Activated CD8-positive, alpha-beta T cell treated with anti-CD3 and anti-CD28 coated beads for 36 hours (primary cell): Measurements from ENCODE around the gene YDJC. TPM values are rescaled to one million over a fixed set of nuclear protein-coding genes. Genes with fewer than 3 reads are reported as not detected.

Experiments used
- ATAC-seq: fragments of 200-7000 bp; cut with Tn5 transposase; one replicate; pipeline ENCODE4 v1.10.0; 2021; ENCODE audit warnings: mild to moderate bottlenecking, moderate library complexity
- CTCF ChIA-PET: fragments of 350-600 bp; sonication (Branson Sonifier 250); formaldehyde crosslinking; loops from one replicate; lab custom pipeline; 2021; ENCODE audit warnings: antibody characterized with exemption; lab: Charles Lee
- POLR2A ChIA-PET: fragments of 350-600 bp; sonication (Branson Sonifier 250); formaldehyde crosslinking; loops from one replicate; lab custom pipeline; 2021; ENCODE audit warnings: antibody characterized with exemption; lab: Charles Lee
- DNase-seq: peaks from one replicate; pipeline ENCODE4 v3.0.0-alpha.2; 2020
- H3K27ac Mint-ChIP-seq: one replicate; pipeline ENCODE4 v1.8.0; 2021; ENCODE audit warnings: mild to moderate bottlenecking, mixed read lengths
- H3K27me3 Mint-ChIP-seq: one replicate; pipeline ENCODE4 v1.8.0; 2021; ENCODE audit warnings: mixed read lengths
- H3K36me3 Mint-ChIP-seq: one replicate; pipeline ENCODE4 v1.8.0; 2021; ENCODE audit warnings: low read depth, mixed read lengths
- H3K4me1 Mint-ChIP-seq: one replicate; pipeline ENCODE4 v1.8.0; 2021; ENCODE audit warnings: low read depth, mixed read lengths
- H3K4me3 Mint-ChIP-seq: one replicate; pipeline ENCODE4 v1.8.0; 2021; ENCODE audit warnings: mild to moderate bottlenecking, moderate library complexity, mixed read lengths
- H3K9me3 Mint-ChIP-seq: one replicate; pipeline ENCODE4 v1.8.0; 2021; ENCODE audit warnings: mixed read lengths
- intact Hi-C: fragments of 100-400 bp; cut with micrococcal nuclease; formaldehyde crosslinking; loops from one replicate; pipeline ENCODE4 v1.10.0; 2022
- total RNA-seq, 2 experiments: library from RNA; stranded (reverse); gene quantifications; one replicate each; pipeline ENCODE4 v1.2.3, GENCODE V29; 2021
- TF ChIP-seq, protein P1 (sequence below): fragments of 200-600 bp; IDR thresholded peaks from one replicate; pipeline ENCODE4 v1.8.0; 2022; ENCODE audit warnings: antibody characterized with exemption, mild to moderate bottlenecking

Gene YDJC
- total RNA-seq, 2 experiments from 2014 or later: 60.1 to 64.9 TPM

DNA sequence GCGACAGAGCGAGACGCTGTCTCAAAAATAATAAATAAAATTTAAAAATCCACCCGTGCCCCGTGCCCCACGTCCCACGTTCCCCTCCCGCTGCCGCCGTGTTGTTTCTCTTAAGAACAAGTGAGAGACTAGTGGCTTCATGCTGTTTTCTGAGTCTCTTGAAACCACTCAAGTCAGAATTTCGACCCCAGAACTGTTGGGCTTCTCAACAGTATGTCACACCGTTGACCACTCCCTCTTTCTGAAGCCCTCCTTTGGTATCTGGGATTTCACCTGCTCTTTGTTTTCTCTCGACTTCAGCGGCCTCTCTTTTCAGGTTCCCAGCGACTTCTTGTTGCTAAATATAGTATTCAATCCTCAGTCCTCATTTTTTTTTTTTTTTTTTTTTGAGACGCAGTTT lies 37.0 kb upstream of the YDJC start:
- Mint-ChIP-seq H3K9me3 (no peaks in the 10 kb centered on the region), H3K4me3 (peak overlapping the region; percentile 89), H3K27me3 (no peaks in the 10 kb centered on the region), H3K4me1 (peaks cover 27% of the 10 kb centered on the region), H3K36me3 (peaks cover 10% of the 10 kb centered on the region), H3K27ac (peak overlapping the region; percentile 97)
- POLR2A ChIA-PET: interaction anchor here (1.5 kb wide), 1 partner anchor 13 kb away, joined by 5 read pairs; no protein-coding TSS in a partner anchor
- no peak for DNase-seq
- no peak for ATAC-seq
- CTCF ChIA-PET: interaction anchor here (1.2 kb wide), 1 partner anchor 20 kb away, joined by 3 read pairs; no protein-coding TSS in a partner anchor
- TF ChIP-seq, protein P1, sequence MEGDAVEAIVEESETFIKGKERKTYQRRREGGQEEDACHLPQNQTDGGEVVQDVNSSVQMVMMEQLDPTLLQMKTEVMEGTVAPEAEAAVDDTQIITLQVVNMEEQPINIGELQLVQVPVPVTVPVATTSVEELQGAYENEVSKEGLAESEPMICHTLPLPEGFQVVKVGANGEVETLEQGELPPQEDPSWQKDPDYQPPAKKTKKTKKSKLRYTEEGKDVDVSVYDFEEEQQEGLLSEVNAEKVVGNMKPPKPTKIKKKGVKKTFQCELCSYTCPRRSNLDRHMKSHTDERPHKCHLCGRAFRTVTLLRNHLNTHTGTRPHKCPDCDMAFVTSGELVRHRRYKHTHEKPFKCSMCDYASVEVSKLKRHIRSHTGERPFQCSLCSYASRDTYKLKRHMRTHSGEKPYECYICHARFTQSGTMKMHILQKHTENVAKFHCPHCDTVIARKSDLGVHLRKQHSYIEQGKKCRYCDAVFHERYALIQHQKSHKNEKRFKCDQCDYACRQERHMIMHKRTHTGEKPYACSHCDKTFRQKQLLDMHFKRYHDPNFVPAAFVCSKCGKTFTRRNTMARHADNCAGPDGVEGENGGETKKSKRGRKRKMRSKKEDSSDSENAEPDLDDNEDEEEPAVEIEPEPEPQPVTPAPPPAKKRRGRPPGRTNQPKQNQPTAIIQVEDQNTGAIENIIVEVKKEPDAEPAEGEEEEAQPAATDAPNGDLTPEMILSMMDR: no peak
- intact Hi-C loops: loop anchor here (5.0 kb wide), 1 partner anchor 51 kb away; no protein-coding TSS in a partner anchor

DNA sequence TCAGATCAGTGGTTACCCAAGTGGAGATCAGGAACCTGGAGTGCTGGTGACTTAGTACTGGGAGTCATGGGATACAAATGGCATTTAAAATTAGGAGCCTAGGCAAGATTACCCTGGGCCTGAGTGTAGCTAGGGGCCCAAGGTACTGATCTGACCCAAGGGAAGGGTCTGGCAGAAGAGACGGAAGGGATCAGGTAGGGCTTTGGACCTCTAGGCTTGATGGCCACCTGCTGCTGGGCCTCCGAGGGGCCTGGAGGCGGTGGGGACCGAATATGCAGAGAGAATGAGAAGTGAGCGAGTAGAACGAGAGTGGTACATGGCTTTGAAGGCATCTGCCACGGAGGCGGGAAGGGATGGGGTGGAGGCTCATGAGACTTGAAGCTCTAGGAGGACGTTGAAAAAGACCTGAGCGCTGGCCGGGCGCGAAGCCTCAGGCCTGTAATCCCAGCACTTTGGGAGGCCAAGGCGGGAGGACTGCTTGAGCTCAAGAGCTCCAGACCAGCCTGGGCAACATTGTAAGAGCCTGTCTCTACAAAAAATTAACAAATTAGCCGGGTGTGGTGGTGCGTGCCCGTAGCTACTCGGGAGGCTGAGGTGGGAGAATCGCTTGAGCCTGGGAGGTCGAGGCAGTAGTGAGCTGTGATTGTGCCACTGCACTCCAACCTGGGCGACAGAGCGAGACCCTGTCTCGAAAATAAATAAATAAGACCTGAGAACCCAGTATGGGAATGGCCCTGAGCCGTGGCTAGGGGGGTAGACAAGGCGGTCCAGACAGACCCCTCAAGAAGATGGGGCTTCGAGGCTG lies 35.4 kb upstream of the YDJC start:
- POLR2A ChIA-PET: interaction anchor here (0.9 to 1.7 kb wide), 6 partner anchors 9 to 22 kb away, joined by 3 to 6 read pairs (median 4); no protein-coding TSS in a partner anchor
- TF ChIP-seq, protein P1: no peak
- no peak for ATAC-seq
- DNase-seq: no peak
- peak overlapping the region; percentile 97 for H3K27ac Mint-ChIP-seq
- H3K4me3 Mint-ChIP-seq: peak overlapping the region; percentile 89
- H3K27me3 Mint-ChIP-seq: no peaks in the 10 kb centered on the region
- CTCF ChIA-PET: interaction anchor here (0.6 to 2.1 kb wide), 9 partner anchors 12 to 287 kb away, joined by 3 to 10 read pairs (median 3); partner anchors contain the start of genes PPM1F and SDF2L1
- peaks cover 4% of the 10 kb centered on the region for H3K36me3 Mint-ChIP-seq
- peaks cover 25% of the 10 kb centered on the region for H3K4me1 Mint-ChIP-seq
- intact Hi-C loops: loop anchor here (5.0 kb wide), 1 partner anchor 52 kb away; no protein-coding TSS in a partner anchor
- H3K9me3 Mint-ChIP-seq: no peaks in the 10 kb centered on the region

DNA sequence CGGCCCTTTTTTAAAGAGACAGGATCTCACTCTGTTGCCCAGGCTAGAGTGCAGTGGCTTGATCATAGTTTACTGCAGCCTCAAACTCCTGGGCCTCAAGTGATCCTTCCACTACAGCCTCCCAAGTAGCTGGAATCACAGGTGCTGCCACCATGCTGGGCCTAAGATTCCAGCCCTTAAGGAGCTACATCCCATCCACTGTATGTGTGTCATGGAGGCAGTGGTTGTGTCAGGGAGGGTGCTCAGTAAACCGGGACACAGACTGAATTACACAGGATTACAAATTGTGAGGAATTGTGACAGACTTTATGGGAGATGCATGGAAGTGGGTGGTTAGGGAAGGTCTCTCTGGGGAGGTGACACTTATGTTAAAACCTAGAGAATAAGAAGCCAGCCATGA lies 33.9 kb upstream of the YDJC start:
- CTCF ChIA-PET: interaction anchor here (0.6 kb wide), 1 partner anchor 27 kb away, joined by 3 read pairs; no protein-coding TSS in a partner anchor
- intact Hi-C loops: no loop called here
- Mint-ChIP-seq H3K27ac (no peak overlapping the region), H3K27me3 (no peaks in the 10 kb centered on the region), H3K4me1 (peaks cover 19% of the 10 kb centered on the region), H3K4me3 (no peak overlapping the region), H3K9me3 (no peaks in the 10 kb centered on the region), H3K36me3 (no peaks in the 10 kb centered on the region)
- DNase-seq (no peak), ATAC-seq (no peak)
- POLR2A ChIA-PET: interaction anchor here (0.6 to 1.3 kb wide), 4 partner anchors 12 to 52 kb away, joined by 3 to 4 read pairs (median 4); no protein-coding TSS in a partner anchor
- TF ChIP-seq, protein P1: no peak

GRCh38 chr22:21661991-21662390 lies 32.2 kb upstream of the YDJC start:
- POLR2A ChIA-PET: no interaction called here
- H3K36me3 Mint-ChIP-seq: peaks cover 1% of the 10 kb centered on the region
- DNase-seq (no peak), ATAC-seq (no peak)
- H3K27me3 Mint-ChIP-seq: no peaks in the 10 kb centered on the region
- TF ChIP-seq, protein P1: no peak
- H3K27ac Mint-ChIP-seq: no peak overlapping the region
- CTCF ChIA-PET: no interaction called here
- H3K4me1 Mint-ChIP-seq: peaks cover 14% of the 10 kb centered on the region
- no peak overlapping the region for H3K4me3 Mint-ChIP-seq
- intact Hi-C loops: no loop called here
- no peaks in the 10 kb centered on the region for H3K9me3 Mint-ChIP-seq

DNA sequence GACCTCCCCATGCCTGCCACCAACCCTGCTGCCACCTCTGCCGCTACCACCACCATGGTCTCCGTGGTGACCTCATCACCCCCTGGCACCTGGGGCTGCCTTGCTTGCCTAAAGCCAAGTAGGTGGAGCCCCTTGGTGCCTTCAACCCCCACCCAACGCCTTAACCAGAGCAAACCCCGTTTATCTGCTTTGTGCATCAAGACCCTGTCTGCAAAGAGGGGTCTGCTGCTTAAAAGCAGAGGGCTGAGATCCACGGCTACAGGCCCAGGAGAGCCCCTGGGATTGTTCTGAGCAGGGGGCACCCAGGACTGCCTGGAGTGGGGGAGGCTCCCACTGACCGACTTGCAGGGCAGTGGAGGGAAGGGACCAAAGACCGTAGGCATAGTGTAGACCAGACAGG lies 31.1 kb upstream of the YDJC start:
- Mint-ChIP-seq H3K9me3 (no peaks in the 10 kb centered on the region), H3K4me3 (no peak overlapping the region), H3K27me3 (no peaks in the 10 kb centered on the region), H3K4me1 (peaks cover 20% of the 10 kb centered on the region), H3K27ac (no peak overlapping the region), H3K36me3 (peaks cover 7% of the 10 kb centered on the region)
- ATAC-seq: no peak
- ChIA-PET POLR2A (no interaction called here), CTCF (interaction anchor here (1.1 kb wide), 1 partner anchor 15 kb away, joined by 5 read pairs; no protein-coding TSS in a partner anchor)
- intact Hi-C loops: no loop called here
- TF ChIP-seq, protein P1: no peak
- no peak for DNase-seq
